HCT116 (cell line): ENCODE results near the gene FHOD1. TPM values are rescaled to one million over a fixed set of nuclear protein-coding genes. Genes with fewer than 3 reads are reported as not detected.

Experiments used
- ATAC-seq: fragments of 200-7000 bp; cut with Tn5 transposase; 2 replicates; pipeline ENCODE4 v1.9.1; 2020; ENCODE audit warnings: mild to moderate bottlenecking, moderate library complexity
- BruUV-seq: library from RNA; stranded (reverse); fragments of 400-500 nt; replicated peaks from 2 replicates; lab custom pipeline; 2021; lab: Mats Ljungman, UMichigan
- CTCF ChIA-PET: fragments of 300-600 bp; sonication (Branson Sonifier 250); formaldehyde crosslinking; loops from one replicate; lab custom pipeline; 2021; ENCODE audit warnings: antibody characterized with exemption; lab: Charles Lee
- POLR2A ChIA-PET: fragments of 300-600, 350-600 bp; sonication (Branson Sonifier 250); formaldehyde crosslinking; loops from one replicate; lab custom pipeline; 2021; ENCODE audit warnings: antibody characterized with exemption; lab: Charles Lee
- RAD21 ChIA-PET, 2 experiments: fragments of 300-600 bp; sonication (Branson Sonifier 250); formaldehyde crosslinking; loops; one replicate each; lab custom pipeline; 2023; ENCODE audit warnings: low total read pairs in 2 of 2; ENCODE audit not compliant: uncharacterized antibody in 2 of 2, unreplicated experiment in 2 of 2, low non-redundant PET in 1 of 2; lab: Charles Lee
- DNase-seq: peaks from one replicate; pipeline ENCODE4 v3.0.0-alpha.2; 2010; ENCODE audit warnings: low read depth, low spot score
- H2AFZ ChIP-seq: fragments of 200-600 bp; shearing (Covaris generic), sonication (generic); 2 replicates; pipeline ENCODE4 v1.6.1; 2017; ENCODE audit warnings: low read depth, mixed run types, mixed read lengths, antibody characterized with exemption, low read length; ENCODE audit not compliant: poor library complexity, severe bottlenecking
- H3K27ac ChIP-seq: 2 replicates; pipeline ENCODE4 v1.5.1; 2012; ENCODE audit warnings: low read depth, low read length
- H3K27me3 ChIP-seq: fragments of 200-600 bp; sonication (generic); 2 replicates; pipeline ENCODE4 v1.6.1; 2016; ENCODE audit warnings: mixed run types, low read length, mixed read lengths; ENCODE audit not compliant: insufficient read depth
- H3K36me3 ChIP-seq, 2 experiments: fragments of 200-500 bp in 1 of 2; fragments of 200-600 bp in 1 of 2; sonication (Bioruptor generic) in 1 of 2; sonication (generic) in 1 of 2; 2 replicates each; pipeline versions ENCODE4 v1.5.1 to v1.6.1; 2014 to 2016; ENCODE audit warnings: low read length in 2 of 2, inconsistent platforms in 1 of 2, mixed read lengths in 1 of 2, mixed run types in 1 of 2; ENCODE audit not compliant: insufficient read depth in 2 of 2, control insufficient read depth in 1 of 2
- H3K4me1 ChIP-seq, 2 experiments: fragments of 200-600 bp in 1 of 2; sonication (generic) in 1 of 2; 2 replicates each; pipeline versions ENCODE4 v1.5.1 to v1.6.1; 2012 to 2017; ENCODE audit warnings: low read length in 2 of 2, inconsistent platforms in 1 of 2, mild to moderate bottlenecking in 1 of 2, mixed read lengths in 1 of 2, mixed run types in 1 of 2, moderate library complexity in 1 of 2; ENCODE audit not compliant: insufficient read depth in 2 of 2, control insufficient read depth in 1 of 2
- H3K4me2 ChIP-seq: fragments of 200-600 bp; sonication (generic); 2 replicates; pipeline ENCODE4 v1.6.1; 2017; ENCODE audit warnings: mixed run types, low read length, mixed read lengths
- H3K4me3 ChIP-seq, 2 experiments: fragments of 200-600 bp in 1 of 2; sonication (generic) in 1 of 2; replicated peaks in 1 of 2; 2 replicates each; pipeline ENCODE4 v1.5.1; 2011 to 2016; ENCODE audit warnings: low read length in 2 of 2, control low read depth in 1 of 2, low read depth in 1 of 2, mild to moderate bottlenecking in 1 of 2, mixed read lengths in 1 of 2, mixed run types in 1 of 2
- H3K79me2 ChIP-seq: fragments of 200-600 bp; sonication (generic); 2 replicates; pipeline ENCODE4 v1.6.1; 2017; ENCODE audit warnings: mild to moderate bottlenecking, mixed run types, low read length, moderate library complexity, mixed read lengths; ENCODE audit not compliant: insufficient read depth
- H3K9ac ChIP-seq: fragments of 200-600 bp; sonication (generic); 2 replicates; pipeline ENCODE4 v1.6.1; 2016; ENCODE audit warnings: low read length, mixed read lengths
- H3K9me2 ChIP-seq: fragments of 200-600 bp; sonication (generic), shearing (Covaris generic); 2 replicates; pipeline ENCODE4 v1.6.1; 2017; ENCODE audit warnings: mixed run types, mild to moderate bottlenecking, moderate library complexity; ENCODE audit not compliant: insufficient read depth
- H3K9me3 ChIP-seq, 2 experiments: fragments of 200-500 bp in 1 of 2; fragments of 200-600 bp in 1 of 2; sonication (Bioruptor generic) in 1 of 2; sonication (generic) in 1 of 2; 2 replicates each; pipeline ENCODE4 v1.6.1; 2014 to 2017; ENCODE audit warnings: low read length in 2 of 2, mixed read lengths in 2 of 2, inconsistent platforms in 1 of 2, low read depth in 1 of 2, mild to moderate bottlenecking in 1 of 2, mixed run types in 1 of 2, moderate library complexity in 1 of 2; ENCODE audit not compliant: control insufficient read depth in 1 of 2, insufficient read depth in 1 of 2
- H4K20me1 ChIP-seq: fragments of 200-600 bp; sonication (generic), shearing (Covaris generic); 2 replicates; pipeline ENCODE4 v1.6.1; 2017; ENCODE audit warnings: mixed run types, mild to moderate bottlenecking, moderate library complexity; ENCODE audit not compliant: insufficient read depth
- ATF3 ChIP-seq: IDR thresholded peaks from 2 replicates; pipeline ENCODE4 v1.6.1; 2012
- CBX3 ChIP-seq: IDR thresholded peaks from 2 replicates; pipeline ENCODE4 v1.6.1; 2012; ENCODE audit warnings: low read depth
- CEBPB ChIP-seq: IDR thresholded peaks from 2 replicates; pipeline ENCODE4 v1.6.1; 2012; ENCODE audit warnings: low read depth
- CTCF ChIP-seq, 3 experiments: fragments of 200-600 bp in 1 of 3; sonication (generic) in 1 of 3; IDR thresholded peaks in 2 of 3; conservative IDR thresholded peaks in 1 of 3; 2 replicates each; pipeline ENCODE4 v1.5.1; 2012 to 2017; ENCODE audit warnings: low read depth in 2 of 3, low read length in 2 of 3, antibody characterized with exemption in 1 of 3, borderline replicate concordance in 1 of 3, control low read depth in 1 of 3, mild to moderate bottlenecking in 1 of 3, mixed read lengths in 1 of 3, mixed run types in 1 of 3, moderate library complexity in 1 of 3; ENCODE audit not compliant: insufficient read depth in 1 of 3
- EGR1 ChIP-seq: IDR thresholded peaks from 2 replicates; pipeline ENCODE4 v1.6.1; 2012; ENCODE audit warnings: low read depth
- ELF1 ChIP-seq: IDR thresholded peaks from 2 replicates; pipeline ENCODE4 v1.6.1; 2012; ENCODE audit warnings: low read depth, borderline replicate concordance
- EZH2 ChIP-seq: fragments of 200-600 bp; sonication (generic); IDR thresholded peaks from 2 replicates; pipeline ENCODE4 v1.6.1; 2017; ENCODE audit warnings: antibody characterized with exemption, mixed run types
- FOSL1 ChIP-seq: IDR thresholded peaks from 2 replicates; pipeline ENCODE4 v1.6.1; 2012; ENCODE audit warnings: low read depth
- MAX ChIP-seq: IDR thresholded peaks from 2 replicates; pipeline ENCODE4 v1.6.1; 2012
- POLR2A ChIP-seq: IDR thresholded peaks from 2 replicates; pipeline ENCODE4 v1.7.0; 2011; ENCODE audit warnings: borderline replicate concordance; ENCODE audit not compliant: insufficient read depth, insufficient read length; ENCODE audit errors: extremely low read depth
- RAD21 ChIP-seq: IDR thresholded peaks from 2 replicates; pipeline ENCODE4 v1.6.1; 2012; ENCODE audit warnings: low read depth, mild to moderate bottlenecking
- SIN3A ChIP-seq: IDR thresholded peaks from 2 replicates; pipeline ENCODE4 v1.6.1; 2012; ENCODE audit warnings: low read depth
- SP1 ChIP-seq: IDR thresholded peaks from 2 replicates; pipeline ENCODE4 v1.6.1; 2012; ENCODE audit warnings: low read depth
- SRF ChIP-seq: IDR thresholded peaks from 2 replicates; pipeline ENCODE4 v1.6.1; 2012; ENCODE audit warnings: low read depth
- TCF7L2 ChIP-seq: IDR thresholded peaks from 2 replicates; pipeline ENCODE4 v1.7.0; 2011; ENCODE audit warnings: borderline replicate concordance, inconsistent platforms; ENCODE audit not compliant: insufficient read depth, insufficient read length; ENCODE audit errors: extremely low read depth
- YY1 ChIP-seq: IDR thresholded peaks from 2 replicates; pipeline ENCODE4 v1.6.1; 2011; ENCODE audit warnings: low read length, low read depth, moderate library complexity, mild to moderate bottlenecking; ENCODE audit not compliant: insufficient replicate concordance; ENCODE audit errors: extremely low read depth
- ZFX ChIP-seq: fragments of 450-650 bp; IDR thresholded peaks from 2 replicates; pipeline ENCODE4 v1.6.1; 2017
- intact Hi-C: fragments of 100-400 bp; cut with micrococcal nuclease; formaldehyde crosslinking; loops from 2 replicates; pipeline ENCODE4 v1.10.0; 2022
- total RNA-seq: library from RNA; stranded (reverse); gene quantifications from one replicate; pipeline ENCODE4 v1.2.1, GENCODE V29; 2021; ENCODE audit not compliant: unreplicated experiment

FHOD1 gene
- total RNA-seq, 1 experiment from 2014 or later: 69.2 TPM

GRCh38 chr16:67254801-67255552 lies 7.7 kb upstream of the FHOD1 start:
- no peaks in the 10 kb centered on the region; a peak in 1 of 4 replicates for H3K36me3 ChIP-seq
- no peak overlapping the region for H3K4me2 ChIP-seq
- no peaks in the 10 kb centered on the region for H3K27me3 ChIP-seq
- H3K9me2 ChIP-seq: no peaks in the 10 kb centered on the region
- no peaks in the 10 kb centered on the region for H4K20me1 ChIP-seq
- H3K4me3 ChIP-seq: no peak overlapping the region
- intact Hi-C loops: no loop called here
- H3K27ac ChIP-seq: no peak overlapping the region
- DNase-seq (no peak), ATAC-seq (no peak)
- H2AFZ ChIP-seq: no peak overlapping the region
- CTCF ChIA-PET: no interaction called here
- POLR2A ChIA-PET: no interaction called here
- no peak overlapping the region for H3K9ac ChIP-seq
- H3K4me1 ChIP-seq: no peaks in the 10 kb centered on the region
- RAD21 ChIA-PET: no interaction called here
- no TSS peak for BruUV-seq
- TF ChIP-seq ZFX: no peak
- no peak for TF ChIP-seq CBX3
- TF ChIP-seq EGR1: no peak
- TF ChIP-seq ELF1: no peak
- TF ChIP-seq POLR2A: no peak
- H3K79me2 ChIP-seq: no peaks in the 10 kb centered on the region
- no peaks in the 10 kb centered on the region for H3K9me3 ChIP-seq

- ATAC-seq (no peak), DNase-seq (no peak)
- BruUV-seq: no TSS peak
- Histone ChIP-seq H3K79me2 (no peaks in the 10 kb centered on the region), H3K4me3 (no peak overlapping the region), H3K9me2 (no peaks in the 10 kb centered on the region), H3K36me3 (no peaks in the 10 kb centered on the region; a peak in 1 of 4 replicates), H3K4me2 (no peak overlapping the region), H4K20me1 (no peaks in the 10 kb centered on the region), H3K4me1 (peaks cover 4 to 20% of the 10 kb centered on the region in 2 experiments), H2AFZ (no peak overlapping the region), H3K27ac (no peak overlapping the region), H3K9me3 (no peaks in the 10 kb centered on the region), H3K9ac (no peak overlapping the region), H3K27me3 (no peaks in the 10 kb centered on the region)
- intact Hi-C loops: no loop called here
- RAD21 ChIA-PET: no interaction called here
- POLR2A ChIA-PET: no interaction called here
- CTCF ChIA-PET: no interaction called here
- TF ChIP-seq CEBPB (no peak), EZH2 (no peak), RAD21 (no peak), SIN3A (no peak), TCF7L2 (no peak), YY1 (no peak), FOSL1 (no peak), POLR2A (no peak), ELF1 (no peak), SP1 (no peak), CBX3 (no peak), CTCF (IDR thresholded peaks at IDR 0.05 in 2 of 3, conservative IDR thresholded peaks at IDR 0.05 in 1 of 3; ENCODE audit: borderline replicate concordance in 1 of 3, insufficient read depth in 1 of 3, low read depth in 2 of 3, low read length in 2 of 3) (no peak), SRF (no peak), ATF3 (no peak), ZFX (no peak), MAX (no peak)
Observed at GRCh38 chr16:67252609-67253497, 5.6 kb upstream of the FHOD1 start.
